NCI-H748 treated with DMSO at 0.1 percent for 48 hours (cell line): ENCODE results near the gene ATF4.

Source experiments
- DNase-seq: peaks from one replicate; lab custom pipeline; 2025; lab: John Stamatoyannopoulos, UW

ATF4 gene

DNA sequence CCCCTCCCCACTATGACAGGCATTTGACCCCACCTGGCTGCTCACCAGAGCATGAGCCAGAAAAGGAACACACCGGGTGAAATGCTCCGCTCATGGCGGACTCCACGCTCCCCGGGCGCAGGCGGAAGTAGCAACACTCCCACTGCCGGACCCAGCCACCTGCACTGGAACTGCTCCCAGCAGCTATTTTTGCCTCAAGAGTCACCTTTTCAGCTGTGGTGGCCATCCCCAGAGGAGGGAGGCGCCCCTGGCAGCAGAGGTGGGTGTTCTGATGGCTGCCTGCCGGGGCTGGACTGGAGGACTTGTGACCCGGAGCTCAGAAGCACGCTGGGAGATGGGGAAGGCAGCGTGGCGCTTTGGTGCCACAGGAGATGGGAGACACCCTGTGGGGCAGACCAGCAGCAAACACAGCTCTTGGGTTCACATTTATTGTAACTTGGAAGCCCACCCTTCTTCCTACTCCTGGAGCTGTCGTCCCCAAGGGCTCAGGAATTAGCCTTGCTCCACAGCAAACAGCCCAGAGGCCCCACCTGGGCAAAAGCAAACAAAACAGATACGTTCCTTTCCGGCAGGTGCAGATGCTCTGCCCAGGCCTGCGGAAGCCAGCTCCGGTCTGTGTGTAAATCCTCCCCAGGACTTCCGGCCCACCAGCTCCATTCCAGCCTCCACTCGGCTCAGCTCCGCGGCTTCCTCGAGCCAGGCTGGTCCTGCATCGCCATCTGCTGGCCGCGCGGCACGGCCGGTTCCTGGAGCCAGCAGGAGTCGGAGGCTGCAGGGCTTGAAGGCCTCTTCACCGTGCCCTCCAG is 8.5 kb downstream of the ATF4 start:
- peak; percentile 76 for DNase-seq

DNA sequence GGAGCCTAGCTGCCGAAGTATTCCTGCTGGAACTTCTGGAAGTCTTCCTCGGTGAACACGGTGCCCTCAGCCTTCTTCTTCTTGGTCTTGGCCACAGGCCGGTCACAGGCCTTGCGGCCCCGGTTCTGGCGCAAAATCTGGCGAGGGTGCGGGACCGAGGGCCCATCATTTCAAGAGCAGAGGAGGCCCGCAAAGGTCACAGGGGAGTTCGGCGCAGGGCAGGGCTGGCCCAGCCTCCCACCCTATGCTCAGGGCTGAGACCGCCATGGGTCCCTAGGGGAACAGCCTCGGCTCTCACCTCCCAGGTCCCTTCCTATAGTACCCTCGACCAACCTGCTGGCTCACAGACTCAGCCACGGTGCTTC is 9.1 kb downstream of the ATF4 start:
- DNase-seq: no peak

DNA sequence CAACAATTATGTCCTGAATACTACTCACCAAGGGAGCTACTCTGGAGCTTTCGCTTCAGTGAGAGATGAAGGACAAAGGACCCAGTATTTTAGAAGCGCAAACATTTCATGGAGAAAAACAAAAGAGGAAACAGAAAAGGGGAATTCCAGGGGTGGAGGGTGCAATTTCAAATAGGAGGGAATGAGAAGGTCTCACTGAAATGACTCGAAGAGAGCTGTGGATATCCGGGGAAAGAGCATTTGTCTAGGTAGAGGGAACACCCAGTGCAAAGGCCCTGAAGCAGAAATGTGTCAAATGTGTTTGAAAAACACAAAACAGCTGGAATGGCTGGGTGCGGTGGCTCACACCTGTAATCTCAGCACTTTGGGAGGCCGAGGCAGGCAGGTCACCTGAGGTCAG is 9.8 kb downstream of the ATF4 start:
- no peak for DNase-seq

DNA sequence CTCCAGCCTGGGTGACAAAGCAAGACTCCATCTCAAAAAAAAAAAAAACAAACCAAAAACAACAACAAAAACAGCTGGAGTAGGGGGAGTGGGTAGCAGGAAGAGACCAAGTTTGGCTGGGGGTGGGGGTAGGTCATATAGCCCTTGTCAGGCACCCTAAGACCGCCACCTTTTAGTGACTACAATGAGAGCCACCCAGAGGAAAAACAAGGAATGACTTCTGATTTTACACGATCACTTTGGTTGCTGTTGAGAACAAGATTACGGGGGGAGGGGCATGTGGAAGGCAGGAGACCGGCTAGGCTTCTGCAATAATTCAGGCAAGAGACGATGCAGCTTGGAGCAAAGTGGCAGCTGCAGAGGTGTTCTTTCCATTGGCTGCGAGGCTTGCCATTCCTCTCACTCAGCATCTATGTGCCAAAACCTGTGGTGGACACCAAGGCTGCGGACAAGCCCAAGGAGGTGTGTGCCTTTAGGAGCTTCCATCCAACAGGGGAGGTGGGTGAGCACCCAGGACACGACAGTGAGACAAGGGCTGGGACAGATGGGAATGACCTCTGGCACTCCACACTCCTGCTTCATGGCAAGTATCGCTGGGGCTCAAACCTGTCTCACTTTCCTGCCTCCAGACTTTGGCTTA is 10.4 kb downstream of the ATF4 start:
- no peak for DNase-seq

DNA sequence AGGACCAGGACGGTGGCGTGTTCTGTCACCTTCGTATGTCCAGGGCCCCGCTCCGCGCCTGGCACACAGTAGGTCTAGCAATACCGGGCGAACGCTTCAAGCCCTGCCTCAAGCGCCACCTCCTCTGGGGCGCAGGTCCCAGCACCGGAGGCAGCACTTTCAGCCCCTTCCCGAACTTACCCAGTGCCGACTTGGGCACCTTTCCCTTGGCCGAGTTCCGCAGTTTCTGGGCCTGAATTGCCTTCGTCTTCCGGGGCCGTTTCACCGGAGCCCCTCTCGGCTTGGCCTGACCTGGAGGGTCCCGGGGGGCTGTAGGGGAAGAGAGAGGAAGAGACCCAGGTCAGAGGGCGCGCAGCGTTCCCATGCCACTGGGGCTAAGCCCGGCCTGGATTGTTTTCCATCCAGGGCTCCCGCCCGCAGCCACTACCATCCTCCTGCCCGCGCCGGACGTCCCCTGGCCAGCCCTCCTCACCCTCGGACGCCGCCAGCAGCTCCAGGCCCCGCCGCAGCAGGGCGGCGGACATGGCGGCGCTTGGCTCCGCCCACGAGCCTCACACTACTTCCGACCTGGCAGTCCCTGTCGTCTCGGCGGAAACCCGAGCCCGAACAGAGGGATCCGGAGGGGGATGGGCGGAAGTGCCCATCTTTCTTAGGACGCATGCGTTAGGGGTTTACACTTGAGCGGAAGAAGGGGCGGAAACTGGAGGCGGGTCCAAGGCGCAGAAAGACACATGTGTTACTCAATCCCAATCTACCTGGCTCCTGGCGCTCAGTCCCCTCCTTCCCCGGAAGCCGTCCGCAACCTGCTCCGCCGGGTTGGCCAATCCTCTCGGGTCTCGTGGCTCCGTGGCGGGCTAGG is 12.1 kb downstream of the ATF4 start, which contains the start of gene RPS19BP1:
Gene RPS19BP1 (minus strand): TSS at position 534 of the 859 bp plus-strand sequence. CDS start 10 bp downstream, at position 524.
- peak; percentile 98 for DNase-seq

DNA sequence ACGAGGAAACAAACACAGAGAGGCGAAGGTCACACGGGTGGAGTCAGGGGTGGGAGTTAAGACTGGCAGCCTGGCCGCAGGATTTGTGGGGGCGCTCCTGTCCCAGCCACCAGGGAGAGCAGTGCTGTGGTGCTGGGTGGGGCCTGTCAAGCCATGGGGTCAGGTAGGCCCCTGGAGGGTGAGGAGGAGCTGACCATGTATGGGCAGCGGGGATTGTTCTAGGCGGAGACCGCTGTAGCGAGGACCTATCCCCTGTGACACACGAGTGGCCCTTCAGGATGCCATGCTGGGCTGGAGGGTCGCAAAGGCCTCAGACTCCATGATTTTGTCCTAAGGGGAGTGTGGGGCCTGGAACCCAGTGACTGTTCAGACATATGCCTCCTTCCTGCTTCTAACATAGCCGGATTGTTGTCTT is 13.7 kb downstream of the ATF4 start:
- no peak for DNase-seq

DNA sequence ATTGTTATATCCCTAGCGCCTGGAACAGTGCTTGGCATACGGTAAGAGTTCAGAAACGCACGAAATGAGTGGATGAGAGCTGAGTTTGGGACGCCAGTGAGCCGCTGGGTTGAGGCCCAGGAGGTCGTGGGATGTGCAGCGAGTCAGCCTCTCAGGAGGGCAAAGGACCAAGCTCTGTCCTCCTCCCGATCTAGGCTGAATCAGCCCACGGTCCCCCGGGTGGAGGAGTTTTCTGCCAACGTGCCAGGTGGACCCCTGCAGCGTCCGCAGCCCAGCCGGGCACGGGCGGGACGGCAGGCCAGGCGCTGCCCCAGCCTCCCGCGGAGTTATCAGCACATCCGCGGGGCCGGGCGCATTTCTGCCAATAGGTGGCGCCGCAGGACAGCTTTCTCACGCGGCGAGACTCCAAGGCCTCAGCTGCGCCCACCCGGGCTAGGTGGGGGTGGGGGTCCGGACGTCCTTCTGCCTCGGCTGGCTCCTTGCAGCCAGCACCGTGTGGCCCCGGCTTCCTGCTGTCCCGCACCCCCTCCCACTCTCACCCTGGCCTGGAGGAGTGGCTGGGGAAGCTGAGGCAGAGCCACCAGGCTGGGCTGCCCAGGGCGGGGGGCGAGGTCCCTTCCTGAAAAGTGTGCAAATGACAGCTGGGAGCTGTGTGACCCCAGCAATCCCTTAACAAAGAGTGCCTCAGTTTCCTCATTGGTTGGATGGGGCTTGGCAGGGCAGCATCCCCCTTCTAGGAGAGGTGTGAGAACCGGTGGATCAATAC is 14.4 kb downstream of the ATF4 start:
- DNase-seq: peak; percentile 16

DNA sequence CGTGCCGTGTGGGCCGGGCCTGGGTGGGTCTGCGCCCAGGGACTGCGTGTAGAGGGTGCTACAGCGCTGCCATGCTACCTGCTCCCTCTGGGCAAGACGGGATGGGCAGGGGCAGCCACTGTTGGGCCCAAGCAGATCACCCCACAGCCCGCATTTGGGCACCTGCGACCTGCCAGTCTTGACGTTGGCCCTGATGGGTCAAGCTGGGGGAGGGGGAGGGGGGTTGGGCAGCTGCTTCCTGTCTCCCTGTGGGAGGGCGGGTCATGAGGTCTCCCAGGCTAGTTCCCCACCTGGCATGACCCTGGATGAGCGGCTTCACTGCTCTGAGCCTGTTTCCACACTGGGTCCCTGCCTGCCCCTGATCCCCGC is 15.0 kb downstream of the ATF4 start:
- DNase-seq: no peak

DNA sequence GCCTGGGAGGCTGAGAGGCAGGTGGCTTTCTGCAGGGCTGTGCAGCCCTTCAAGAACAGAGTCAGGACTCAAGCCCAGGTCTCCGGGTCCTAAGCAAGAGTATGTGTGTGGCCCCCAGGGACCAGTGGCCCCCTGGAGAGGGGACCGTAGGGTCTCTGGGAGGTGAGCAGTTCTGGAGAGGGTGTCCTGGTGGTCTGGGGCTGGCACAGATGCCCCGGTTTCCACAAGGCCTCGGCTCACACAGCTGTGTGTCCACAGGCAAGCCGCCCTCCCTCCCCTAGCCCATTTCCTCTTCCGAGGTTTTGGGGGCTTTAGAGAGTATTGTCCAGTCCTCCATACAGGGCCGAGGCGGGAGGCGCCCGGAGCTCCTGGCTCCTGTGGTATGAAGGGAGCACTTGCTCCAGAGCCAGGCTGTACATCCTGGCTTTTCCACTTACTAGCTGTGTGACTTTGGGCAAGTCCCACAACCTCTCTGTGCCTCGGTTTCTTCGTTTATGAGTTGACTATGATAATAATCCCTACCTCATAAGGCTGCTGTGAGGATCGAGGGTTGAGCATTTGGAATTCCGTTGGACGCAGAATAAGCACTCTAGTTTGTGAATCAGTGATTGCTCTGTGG is 15.6 kb downstream of the ATF4 start:
- no peak for DNase-seq

DNA sequence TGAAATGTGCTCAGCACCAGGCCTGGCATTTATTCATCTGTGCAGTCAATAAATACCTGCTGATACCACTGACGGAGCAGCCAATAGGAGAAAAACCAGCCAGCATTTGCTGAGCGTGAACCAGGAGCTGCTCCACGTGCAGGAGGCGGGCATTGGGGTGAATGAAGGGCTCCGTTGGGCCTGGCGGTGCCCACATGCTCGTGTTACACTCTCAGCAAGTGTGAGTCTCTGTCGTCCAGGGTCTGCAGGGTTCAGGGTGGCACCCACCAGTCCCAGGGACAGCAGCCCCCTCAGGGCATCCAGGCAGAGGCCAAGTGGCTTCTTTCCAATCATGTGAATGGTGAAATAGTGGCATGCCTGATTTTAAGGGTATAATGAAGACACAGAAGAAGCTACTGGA is 16.3 kb downstream of the ATF4 start:
- no peak for DNase-seq

DNA sequence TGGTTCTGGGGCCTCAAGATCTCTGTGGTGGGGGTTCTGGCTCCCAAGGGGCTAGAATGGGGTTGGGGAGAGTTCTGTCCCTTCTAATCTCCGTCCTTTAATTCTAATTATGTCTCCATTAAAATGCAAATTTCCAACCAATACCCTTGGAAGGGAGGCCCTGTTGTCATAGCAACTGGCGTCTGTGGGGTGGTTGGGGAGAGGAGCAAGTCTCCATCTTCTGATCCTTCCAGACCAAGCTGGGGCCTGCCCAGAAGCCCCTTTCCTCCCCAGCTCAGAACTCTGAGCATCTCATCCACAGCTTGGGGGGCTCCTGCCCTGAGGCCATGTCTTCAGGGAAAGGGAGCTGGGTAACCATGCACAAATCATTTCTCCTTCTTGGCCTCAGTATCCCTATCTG is 17.6 kb downstream of the ATF4 start:
- DNase-seq: no peak

DNA sequence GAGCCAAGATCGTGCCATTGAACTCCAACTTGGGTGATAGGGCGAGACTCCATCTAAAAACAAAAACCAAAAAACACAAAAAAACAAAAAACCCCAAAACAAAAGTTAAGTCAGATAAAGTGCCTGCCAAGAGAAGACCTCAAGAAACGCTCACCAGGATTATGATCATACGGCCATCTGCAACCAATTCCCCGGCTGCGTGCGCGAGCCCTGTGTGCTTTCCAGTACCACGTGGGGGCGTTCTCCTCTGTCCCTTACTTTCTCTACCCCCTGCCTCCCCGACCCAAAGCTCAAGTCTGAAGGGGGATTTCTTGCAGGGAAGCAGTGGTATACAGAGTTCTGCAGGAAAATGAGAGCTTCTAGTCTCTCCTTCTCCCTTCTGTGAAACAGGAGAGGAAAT is 22.7 kb downstream of the ATF4 start:
- no peak for DNase-seq

DNA sequence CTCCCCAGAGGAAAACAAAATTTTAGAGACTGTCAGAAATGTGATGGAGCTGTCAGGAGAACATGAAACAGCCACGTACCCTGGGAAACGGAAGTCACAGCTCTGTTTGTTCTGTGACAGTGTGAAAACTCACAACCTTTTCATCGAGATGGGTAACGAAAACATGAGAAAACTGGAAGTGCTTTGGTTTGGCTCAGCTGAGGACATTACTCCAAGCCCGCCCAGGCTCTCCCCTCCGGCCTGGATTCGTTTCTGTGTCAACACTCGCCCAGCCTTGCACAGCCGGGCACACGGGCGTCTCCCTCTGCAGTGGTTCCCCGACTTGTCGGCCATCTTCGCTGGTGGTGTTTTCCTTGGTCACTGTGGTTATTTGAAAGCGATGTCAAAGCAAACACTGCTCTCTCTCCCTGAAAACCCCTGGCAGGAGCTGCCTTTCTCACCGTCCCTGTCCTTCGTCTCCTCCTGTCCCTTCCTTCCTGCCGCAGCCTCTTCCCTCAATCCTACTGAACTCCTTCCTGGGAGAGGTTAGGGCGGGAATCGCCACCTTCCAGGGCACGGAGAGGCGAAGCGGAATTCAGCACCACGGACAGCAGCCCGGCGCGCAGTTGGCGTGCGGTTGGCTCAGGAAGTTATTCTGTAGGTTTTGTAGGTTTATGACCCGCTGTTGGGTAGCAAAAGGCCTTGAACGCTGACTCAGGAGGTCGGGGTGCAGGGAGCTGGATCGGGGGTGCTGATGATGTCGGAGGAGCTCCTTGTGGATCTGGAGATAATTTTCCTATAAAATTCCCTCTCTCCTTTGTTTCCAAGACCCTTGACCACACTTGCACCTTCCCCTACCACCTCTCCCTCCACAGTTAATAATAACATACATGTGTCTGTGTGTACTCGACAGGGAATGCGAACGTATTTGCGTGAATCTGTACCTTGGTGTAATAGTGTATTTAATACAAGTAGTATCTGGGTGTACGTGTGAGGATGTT is 25.3 kb downstream of the ATF4 start:
- no peak for DNase-seq

DNA sequence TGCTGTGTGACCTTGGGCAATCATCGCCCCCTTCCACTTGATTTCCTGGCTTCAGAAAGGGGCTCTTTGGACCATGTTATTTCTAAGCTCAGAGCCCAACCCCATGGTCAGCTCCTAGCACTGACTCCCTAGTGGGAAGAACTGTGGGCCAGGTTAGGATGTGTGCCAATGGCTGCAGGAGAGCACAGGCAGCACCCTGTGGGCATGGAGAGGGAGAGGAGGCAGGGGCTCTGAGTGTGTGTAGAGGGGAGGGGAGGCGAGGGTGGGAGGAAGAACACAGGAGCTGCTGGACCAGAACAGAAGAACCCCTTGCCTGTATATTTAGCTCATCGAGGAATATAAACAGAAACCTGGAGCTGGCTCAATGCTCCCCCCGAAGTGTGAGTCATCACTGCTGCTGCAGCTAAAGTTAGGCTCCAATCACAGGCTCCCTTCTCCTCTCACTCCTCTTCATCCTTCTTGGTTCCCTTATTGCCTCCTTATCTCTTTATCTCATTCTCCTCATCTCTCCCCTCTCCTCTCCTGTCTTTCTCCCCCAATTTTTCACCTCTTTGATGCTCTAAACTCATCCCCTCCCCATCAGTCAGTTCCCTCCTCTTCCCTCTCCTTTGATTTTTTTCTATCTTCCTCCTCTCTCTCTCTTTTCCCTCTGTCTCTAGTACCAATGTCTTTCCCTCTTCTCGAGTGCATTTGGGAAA is 26.7 kb downstream of the ATF4 start:
- no peak for DNase-seq

DNA sequence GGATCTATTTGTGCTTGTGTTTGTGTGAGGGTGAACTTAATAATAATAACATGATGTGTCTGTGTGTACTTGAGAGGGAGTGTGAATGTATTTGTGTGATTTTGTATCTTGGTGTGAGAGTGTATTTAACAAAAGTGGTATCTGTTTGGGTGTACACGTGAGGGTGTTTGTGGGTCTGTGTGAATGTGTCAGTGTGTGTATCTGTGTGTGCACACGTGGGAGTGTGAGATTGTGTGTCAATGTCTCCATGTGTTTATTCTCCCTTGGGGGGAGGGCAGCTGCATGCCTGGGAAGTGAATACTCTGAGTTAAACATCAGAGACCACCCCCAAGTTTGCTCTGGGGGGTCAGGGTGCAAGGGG is 27.2 kb downstream of the ATF4 start:
- no peak for DNase-seq

DNA sequence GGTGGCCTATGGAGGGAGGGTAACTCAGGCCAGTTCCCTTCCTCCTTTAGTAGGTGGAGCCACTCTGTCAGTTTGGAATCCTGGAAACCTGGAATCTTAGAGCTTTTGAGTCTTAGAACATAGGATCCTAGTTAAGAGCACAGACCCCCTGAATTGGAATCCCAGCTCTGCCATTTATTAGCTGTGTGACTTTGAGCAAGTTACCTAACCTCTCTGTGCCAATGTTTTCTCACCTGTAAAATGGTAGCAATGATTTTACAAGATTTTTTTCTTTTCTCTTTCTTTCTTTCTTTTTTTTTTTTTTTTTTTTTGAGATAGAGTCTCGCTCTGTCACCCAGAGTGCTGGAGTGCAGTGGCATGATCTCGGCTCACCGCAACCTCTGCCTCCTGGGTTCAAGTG is 33.1 kb downstream of the ATF4 start:
- no peak for DNase-seq

DNA sequence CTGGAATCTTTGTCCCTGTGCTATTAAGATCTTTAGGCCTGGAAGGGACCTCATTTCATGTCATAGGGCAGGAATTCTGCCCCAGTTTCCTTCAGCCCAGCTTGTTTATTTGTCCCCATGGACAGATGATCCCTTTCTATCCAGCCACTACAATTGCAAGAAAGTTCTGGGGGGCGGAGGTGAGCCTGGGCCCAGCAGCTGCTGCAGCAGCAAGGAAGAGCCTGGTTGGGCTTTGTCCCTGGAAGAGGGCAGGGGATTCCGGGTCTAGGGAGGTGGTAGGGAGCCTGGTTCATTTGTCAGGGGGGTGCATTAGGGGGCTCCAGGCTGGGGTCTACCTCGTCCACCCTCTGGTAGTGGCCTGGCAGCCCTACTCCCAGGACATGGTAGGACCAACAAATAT is 33.8 kb downstream of the ATF4 start:
- no peak for DNase-seq

DNA sequence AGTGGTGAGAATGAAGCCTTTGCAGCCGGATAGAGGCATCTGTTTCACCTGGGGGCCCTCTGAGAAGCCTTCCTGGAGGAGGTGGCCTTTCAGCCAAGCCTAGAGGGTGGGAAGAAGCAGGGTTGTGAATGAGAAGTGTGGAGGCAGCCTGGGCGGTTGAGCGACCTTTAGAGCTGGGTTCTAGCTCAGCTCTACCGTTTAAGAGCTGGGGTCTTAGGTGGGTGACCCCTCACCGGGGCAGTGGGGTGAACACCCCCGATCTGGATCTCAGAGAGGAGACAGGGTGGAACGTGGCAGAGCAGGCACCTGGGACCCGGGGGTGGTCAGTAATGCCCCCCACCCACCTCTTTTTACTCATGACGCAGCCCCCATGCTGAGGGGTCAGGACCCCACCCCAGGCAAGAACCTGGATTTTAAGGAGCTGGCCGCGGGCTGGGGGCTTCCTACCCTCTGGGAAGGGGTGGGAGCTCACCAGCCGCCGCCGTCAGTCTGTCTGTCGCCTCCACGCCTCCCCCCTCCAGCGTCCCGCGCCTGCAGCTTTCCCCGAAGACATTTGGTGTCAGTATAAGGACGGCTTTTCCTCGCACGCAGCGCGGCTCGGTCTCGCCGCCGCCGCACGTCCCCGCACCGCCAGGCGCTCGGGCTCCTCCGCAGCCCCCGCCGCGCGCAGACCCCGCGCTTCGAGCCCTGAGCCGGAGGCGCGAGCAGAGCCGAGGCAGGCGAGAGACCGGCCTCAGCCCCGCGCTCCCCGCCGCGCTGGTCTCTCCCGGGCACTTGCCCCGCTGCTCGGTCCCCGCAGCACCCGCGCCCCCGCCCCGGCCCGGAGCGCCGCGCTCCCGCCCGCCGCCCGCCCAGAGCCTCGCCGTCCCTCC is 36.8 kb downstream of the ATF4 start:
- DNase-seq: no peak

DNA sequence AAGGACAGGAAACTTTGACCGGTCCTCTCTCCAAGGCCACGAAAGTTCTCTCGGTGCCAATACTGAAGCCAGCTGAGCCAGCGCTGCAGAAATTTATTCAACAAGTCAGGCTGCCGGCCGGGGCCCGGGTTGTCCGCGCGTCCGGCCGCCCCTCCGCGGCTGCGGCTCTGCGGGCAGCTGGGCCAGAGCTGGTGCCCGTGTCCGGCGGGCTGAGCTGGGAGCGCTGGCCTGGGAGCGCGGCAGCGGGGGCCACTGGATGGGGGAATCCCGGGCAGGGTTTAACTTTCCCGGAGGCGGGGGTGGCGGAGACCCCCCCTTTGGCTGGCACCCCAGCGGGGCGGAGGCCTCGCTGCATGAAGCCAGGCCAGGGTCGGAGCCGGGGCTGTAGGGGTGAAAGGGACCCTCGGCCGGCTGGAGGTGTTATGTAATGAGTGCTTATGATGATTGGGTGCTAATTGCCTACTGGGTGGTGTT is 37.9 kb downstream of the ATF4 start:
- no peak for DNase-seq
